Ovary (tissue), 9 donors: ENCODE data around the gene NPAT. TPM values are rescaled to one million over a fixed set of nuclear protein-coding genes. Genes with fewer than 3 reads are reported as not detected.

Source experiments
- DNase-seq, 5 donors: peaks; one replicate each; pipeline ENCODE4 v3.0.0-alpha.2; 2019 to 2020
- H3K27ac ChIP-seq, 2 donors: fragments of 200-600 bp; one replicate each; pipeline versions ENCODE4 v1.5.1 to v1.8.0; 2019 to 2022
- H3K27me3 ChIP-seq: fragments of 200-600 bp; one replicate; pipeline ENCODE4 v1.8.0; 2022
- H3K36me3 ChIP-seq: fragments of 200-600 bp; sonication (generic); one replicate; pipeline ENCODE4 v1.5.1; 2019
- H3K4me1 ChIP-seq: one replicate; pipeline ENCODE4 v1.8.1; 2013; ENCODE audit warnings: mild to moderate bottlenecking, moderate library complexity; ENCODE audit not compliant: insufficient read depth
- H3K4me3 ChIP-seq: fragments of 200-600 bp; sonication (generic); one replicate; pipeline ENCODE4 v1.5.1; 2017
- H3K9me3 ChIP-seq, 2 donors: fragments of 200-600 bp in 1 of 2; sonication (generic) in 1 of 2; one replicate each; pipeline versions ENCODE4 v1.5.1 to v1.8.1; 2013 to 2019; ENCODE audit warnings: mild to moderate bottlenecking in 1 of 2, moderate library complexity in 1 of 2
- EP300 ChIP-seq: sonication (generic); formaldehyde crosslinking; IDR thresholded peaks from one replicate; pipeline ENCODE4 v1.6.1; 2017; ENCODE audit warnings: antibody characterized with exemption
- POLR2A ChIP-seq: fragments of 450-650 bp; IDR thresholded peaks from one replicate; pipeline ENCODE4 v1.6.1; 2017; ENCODE audit warnings: antibody characterized with exemption, mild to moderate bottlenecking, moderate library complexity
- WGBS, 3 donors: extraction: QIAGEN DNeasy Blood & Tissue Kit in 1 of 3; methylation state at CpG; one replicate each; pipeline versions ENCODE4 v1.1.5 to v1.1.7; 2013 to 2017; 5-methylcytosine and 5-hydroxymethylcytosine counted together
- intact Hi-C, 4 donors: fragments of 100-400 bp; cut with DNase I; formaldehyde crosslinking; loops; one replicate each; pipeline versions ENCODE4 v1.11.0 to v1.15.1; 2022 to 2023
- polyA plus RNA-seq, 2 donors: library from polyadenylated mRNA; stranded (reverse); fragments of 200-250 nt in 1 of 2; fragments of 350-450 nt in 1 of 2; fragmentation: Illumina TruSeq in 1 of 2; extraction: RNeasy Lipid Tissue Mini Kit (QIAGEN cat#74804) in 1 of 2; gene quantifications; one replicate each; pipeline ENCODE4 v1.2.3, GENCODE V29; 2013 to 2014
- total RNA-seq, 7 donors: library from RNA; depleted of rRNA in 2 of 7; stranded (reverse); fragments of >200 nt in 2 of 7; fragmentation: NEBNext Ultra II Directional in 3 of 7; extraction: Animal tissue kit (Norgen Biotek cat#: 25700) in 3 of 7; gene quantifications; one replicate each; pipeline versions ENCODE4 v1.1.0 to v1.2.4, GENCODE V29; 2016 to 2023
- TF ChIP-seq, protein P1 (sequence below), 3 donors: fragments of 450-650 bp in 2 of 3; fragments of 200-600 bp in 1 of 3; IDR thresholded peaks; one replicate each; pipeline versions ENCODE4 v1.5.1 to v1.8.0; 2016 to 2022; ENCODE audit warnings: antibody characterized with exemption in 3 of 3, mild to moderate bottlenecking in 1 of 3
- donor health status: DM: no; HTN: no; CAD: no; lungs with moderate emphysema.
- donor health status: DM: no; HTN: no; CAD: no.
- donor health status: Bipolar disorder and iron deficiency.
- donor health status: DM: yes; HTN: yes; CAD: no.
- donor health status: DM: no; HTN: no; CAD: no.
- donor health status: DM: yes; HTN: yes; CAD: no.

Gene NPAT
- total and polyA plus RNA-seq, 9 donors, result 6.2 to 23.3 (median 16.5) TPM

DNA sequence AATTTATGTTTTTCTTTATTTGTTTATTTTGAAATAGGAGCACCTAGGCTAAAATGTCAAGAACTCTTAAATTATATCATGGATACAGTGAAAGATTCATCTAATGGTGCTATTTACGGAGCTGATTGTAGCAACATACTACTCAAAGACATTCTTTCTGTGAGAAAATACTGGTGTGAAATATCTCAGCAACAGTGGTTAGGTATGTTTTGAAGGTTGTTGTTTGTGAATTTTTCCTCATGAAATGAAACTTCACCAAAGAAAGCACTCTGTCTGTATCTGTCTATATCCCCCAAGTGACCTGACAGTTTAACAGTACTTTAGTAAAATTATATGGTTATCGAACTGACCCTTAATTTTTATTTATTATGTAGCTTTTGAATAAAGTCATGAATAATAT, 13.2 kb upstream of the NPAT start:
- Histone ChIP-seq H3K27ac (no peak overlapping the region), H3K36me3 (no peaks in the 10 kb centered on the region), H3K27me3 (no peaks in the 10 kb centered on the region), H3K9me3 (no peaks in the 10 kb centered on the region), H3K4me1 (no peaks in the 10 kb centered on the region), H3K4me3 (no peak overlapping the region)
- DNase-seq, result no peak
- intact Hi-C loops, result no loop called here
- no peak for TF ChIP-seq POLR2A
- TF ChIP-seq, protein P1, sequence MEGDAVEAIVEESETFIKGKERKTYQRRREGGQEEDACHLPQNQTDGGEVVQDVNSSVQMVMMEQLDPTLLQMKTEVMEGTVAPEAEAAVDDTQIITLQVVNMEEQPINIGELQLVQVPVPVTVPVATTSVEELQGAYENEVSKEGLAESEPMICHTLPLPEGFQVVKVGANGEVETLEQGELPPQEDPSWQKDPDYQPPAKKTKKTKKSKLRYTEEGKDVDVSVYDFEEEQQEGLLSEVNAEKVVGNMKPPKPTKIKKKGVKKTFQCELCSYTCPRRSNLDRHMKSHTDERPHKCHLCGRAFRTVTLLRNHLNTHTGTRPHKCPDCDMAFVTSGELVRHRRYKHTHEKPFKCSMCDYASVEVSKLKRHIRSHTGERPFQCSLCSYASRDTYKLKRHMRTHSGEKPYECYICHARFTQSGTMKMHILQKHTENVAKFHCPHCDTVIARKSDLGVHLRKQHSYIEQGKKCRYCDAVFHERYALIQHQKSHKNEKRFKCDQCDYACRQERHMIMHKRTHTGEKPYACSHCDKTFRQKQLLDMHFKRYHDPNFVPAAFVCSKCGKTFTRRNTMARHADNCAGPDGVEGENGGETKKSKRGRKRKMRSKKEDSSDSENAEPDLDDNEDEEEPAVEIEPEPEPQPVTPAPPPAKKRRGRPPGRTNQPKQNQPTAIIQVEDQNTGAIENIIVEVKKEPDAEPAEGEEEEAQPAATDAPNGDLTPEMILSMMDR (IDR thresholded peaks at IDR 0.05), result no peak
- no peak for TF ChIP-seq EP300
- 94 to 99% (median 98%) methylated on average over 2 of the region's 2 CpGs for WGBS, 3 donors

DNA sequence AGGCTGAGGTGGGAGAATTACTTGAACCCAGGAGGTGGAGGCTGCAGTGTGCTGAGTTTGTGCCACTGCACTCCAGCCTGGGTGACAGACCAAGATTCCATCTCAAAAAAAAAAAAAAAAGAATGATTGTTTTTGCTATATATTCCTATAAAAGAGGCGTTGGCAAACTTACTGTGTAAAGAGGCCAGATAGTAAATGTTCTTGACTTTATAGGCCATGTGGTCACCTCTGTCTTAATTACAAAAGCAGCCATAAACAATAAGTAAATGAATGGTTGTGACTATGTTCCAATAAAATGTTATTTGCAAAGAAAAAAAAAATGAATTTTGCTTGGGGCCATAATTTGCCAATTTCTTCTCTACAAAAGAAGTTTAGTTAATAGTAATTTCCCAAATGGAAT, 12.8 kb upstream of the NPAT start:
- H3K4me3 ChIP-seq, result no peak overlapping the region
- H3K27me3 ChIP-seq, result no peaks in the 10 kb centered on the region
- TF ChIP-seq EP300 (no peak), POLR2A (no peak)
- TF ChIP-seq, protein P1 (IDR thresholded peaks at IDR 0.05), result no peak
- no peak for DNase-seq
- WGBS, 3 donors, result 88 to 96% (median 91%) methylated on average over 1 of the region's 1 CpG
- no peak overlapping the region for H3K27ac ChIP-seq
- H3K36me3 ChIP-seq, result no peaks in the 10 kb centered on the region
- no peaks in the 10 kb centered on the region for H3K9me3 ChIP-seq
- H3K4me1 ChIP-seq, result no peaks in the 10 kb centered on the region
- intact Hi-C loops, result no loop called here

DNA sequence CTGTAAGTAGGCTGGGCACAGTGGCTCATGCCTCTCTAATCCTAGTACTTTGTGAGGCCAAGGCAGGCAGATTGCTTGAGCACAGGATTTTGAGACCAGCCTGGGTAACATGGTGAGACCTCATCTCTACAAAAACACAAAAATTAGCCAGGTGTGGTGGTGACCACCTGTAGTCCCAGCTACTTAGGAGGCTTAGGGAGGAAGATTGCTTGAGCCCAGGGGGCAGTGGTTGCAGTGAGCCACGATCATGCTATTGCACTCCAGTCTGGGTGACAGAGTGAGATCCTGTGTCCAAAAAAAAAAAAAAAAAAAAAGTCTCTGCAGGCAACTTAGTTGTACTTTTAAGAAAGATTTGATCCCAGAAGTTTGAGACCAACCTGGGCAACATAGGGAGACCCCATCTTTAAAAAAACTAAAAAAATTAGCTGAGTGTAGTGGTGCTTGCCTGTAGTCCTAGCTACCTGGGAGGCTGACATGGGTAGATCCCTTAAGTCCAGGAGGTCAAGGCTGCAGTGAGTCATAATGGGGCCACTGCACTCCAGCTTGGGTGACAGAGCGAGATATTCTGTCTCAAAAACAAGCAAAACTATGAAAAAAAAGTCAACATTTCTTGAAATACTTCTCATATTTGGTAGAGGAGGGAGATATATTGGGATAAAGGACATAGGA, 11.0 kb upstream of the NPAT start:
- no peaks in the 10 kb centered on the region for H3K9me3 ChIP-seq
- no peaks in the 10 kb centered on the region for H3K36me3 ChIP-seq
- no peaks in the 10 kb centered on the region for H3K4me1 ChIP-seq
- TF ChIP-seq EP300, result no peak
- TF ChIP-seq, protein P1 (IDR thresholded peaks at IDR 0.05), result no peak
- no peak for TF ChIP-seq POLR2A
- no peak for DNase-seq
- H3K27me3 ChIP-seq, result no peaks in the 10 kb centered on the region
- H3K27ac ChIP-seq, result no peak overlapping the region
- 94 to 100% (median 95%) methylated on average over 2 of the region's 2 CpGs for WGBS, 3 donors
- intact Hi-C loops, result no loop called here
- H3K4me3 ChIP-seq, result no peak overlapping the region

DNA sequence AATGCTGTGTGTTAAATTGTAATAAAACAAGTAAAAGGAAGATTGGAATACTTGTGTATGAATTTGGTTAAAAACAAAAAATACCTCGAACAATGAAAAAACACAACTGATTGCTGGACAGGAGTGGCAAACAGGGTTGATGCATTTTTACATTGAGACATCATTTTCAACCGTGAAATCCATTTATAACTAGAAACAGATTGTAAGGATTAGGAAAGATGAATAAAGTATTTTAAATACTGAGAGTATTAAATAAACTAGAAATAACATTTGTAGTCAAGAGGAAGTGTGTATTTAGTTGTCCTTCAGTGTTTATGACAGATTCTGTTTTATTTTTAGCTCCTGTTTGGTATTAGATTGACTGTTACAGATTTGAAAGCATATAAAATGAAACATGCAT, 5.8 kb upstream of the NPAT start:
- no peak overlapping the region for H3K4me3 ChIP-seq
- H3K27me3 ChIP-seq, result no peaks in the 10 kb centered on the region
- H3K9me3 ChIP-seq, result no peaks in the 10 kb centered on the region
- intact Hi-C loops, result loop anchor here in 2 of 4 donors (10.0 kb wide), 2 partner anchors 103 to 237 kb away; partner anchors contain the start of genes ACAT1 (in 1 of the 2) and C11orf65 (in 1 of the 2)
- no peak overlapping the region for H3K27ac ChIP-seq
- H3K36me3 ChIP-seq, result no peaks in the 10 kb centered on the region
- no peak for DNase-seq
- WGBS, 3 donors, result 86 to 88% (median 87%) methylated on average over 2 of the region's 2 CpGs
- H3K4me1 ChIP-seq, result peaks cover 2% of the 10 kb centered on the region
- TF ChIP-seq, protein P1 (IDR thresholded peaks at IDR 0.05), result no peak
- TF ChIP-seq POLR2A, result no peak
- no peak for TF ChIP-seq EP300
